ENCODE measurements around the gene CDH23.

DNA sequence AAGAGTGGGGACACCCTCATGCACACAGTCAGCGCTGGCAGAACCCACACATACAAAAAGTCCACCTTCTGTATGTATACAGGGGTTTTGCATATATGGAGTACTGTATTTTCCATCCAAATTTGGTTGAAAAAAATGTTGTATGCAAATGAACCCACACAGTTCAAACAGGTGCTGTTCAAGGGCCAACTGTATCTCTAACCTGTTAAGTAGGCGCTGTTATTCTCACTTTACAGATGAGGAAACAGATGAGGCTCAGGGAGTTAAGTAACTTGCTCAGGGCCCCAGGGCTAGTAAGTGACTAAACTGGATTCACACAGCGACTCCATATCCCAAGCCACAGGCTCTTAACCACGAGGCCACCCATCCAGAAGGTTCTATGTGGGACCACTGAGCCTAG, 252.9 kb downstream of the CDH23 start:
- TF ChIP-seq CTCF (IDR thresholded peaks at IDR 0.05 in 8 of 11, conservative IDR thresholded peaks at IDR 0.05 in 3 of 11) = no peak
- TF ChIP-seq POLR2AphosphoS5 (IDR thresholded peaks at IDR 0.05) = no peak
- no peak for TF ChIP-seq POLR2A (IDR thresholded peaks at IDR 0.05)
